ENCODE data around the gene SPNS2. TPM values are rescaled to one million over a fixed set of nuclear protein-coding genes. Genes with fewer than 3 reads are reported as not detected.

The SPNS2 gene
- total RNA-seq, 2 experiments from 2014 or later, result 6.7 to 6.9 TPM

- Mint-ChIP-seq H3K36me3 (peaks cover 10% of the 10 kb centered on the region), H3K9me3 (no peaks in the 10 kb centered on the region), H3K27ac (peak overlapping the region; percentile 90), H3K4me1 (peaks cover 38% of the 10 kb centered on the region), H3K27me3 (no peaks in the 10 kb centered on the region), H3K4me3 (peak overlapping the region; percentile 86)
- ATAC-seq (ENCODE audit: low read depth) (peak; percentile 91), DNase-seq (peak; percentile 69)
- POLR2A ChIA-PET, result interaction anchor here (0.6 to 2.9 kb wide), 9 partner anchors 10 to 69 kb away, joined by 3 to 19 read pairs (median 7); partner anchors contain the start of genes MYBBP1A, SPNS2 and SPNS3
Observed at GRCh38 chr17:4485676-4486646, 12.7 kb upstream of the SPNS2 start.

- no peak for DNase-seq
- Mint-ChIP-seq H3K27ac (peak overlapping the region; percentile 61), H3K27me3 (no peaks in the 10 kb centered on the region), H3K4me1 (peaks cover 25% of the 10 kb centered on the region), H3K4me3 (no peak overlapping the region), H3K9me3 (no peaks in the 10 kb centered on the region), H3K36me3 (peaks cover 10% of the 10 kb centered on the region)
- POLR2A ChIA-PET, result interaction anchor here (2.7 kb wide), 1 partner anchor 12 kb away, joined by 8 read pairs; the partner anchor contains the start of gene SPNS2
- no peak for ATAC-seq (ENCODE audit: low read depth)
Observed at GRCh38 chr17:4487296-4487695, 11.4 kb upstream of the SPNS2 start.

DNA sequence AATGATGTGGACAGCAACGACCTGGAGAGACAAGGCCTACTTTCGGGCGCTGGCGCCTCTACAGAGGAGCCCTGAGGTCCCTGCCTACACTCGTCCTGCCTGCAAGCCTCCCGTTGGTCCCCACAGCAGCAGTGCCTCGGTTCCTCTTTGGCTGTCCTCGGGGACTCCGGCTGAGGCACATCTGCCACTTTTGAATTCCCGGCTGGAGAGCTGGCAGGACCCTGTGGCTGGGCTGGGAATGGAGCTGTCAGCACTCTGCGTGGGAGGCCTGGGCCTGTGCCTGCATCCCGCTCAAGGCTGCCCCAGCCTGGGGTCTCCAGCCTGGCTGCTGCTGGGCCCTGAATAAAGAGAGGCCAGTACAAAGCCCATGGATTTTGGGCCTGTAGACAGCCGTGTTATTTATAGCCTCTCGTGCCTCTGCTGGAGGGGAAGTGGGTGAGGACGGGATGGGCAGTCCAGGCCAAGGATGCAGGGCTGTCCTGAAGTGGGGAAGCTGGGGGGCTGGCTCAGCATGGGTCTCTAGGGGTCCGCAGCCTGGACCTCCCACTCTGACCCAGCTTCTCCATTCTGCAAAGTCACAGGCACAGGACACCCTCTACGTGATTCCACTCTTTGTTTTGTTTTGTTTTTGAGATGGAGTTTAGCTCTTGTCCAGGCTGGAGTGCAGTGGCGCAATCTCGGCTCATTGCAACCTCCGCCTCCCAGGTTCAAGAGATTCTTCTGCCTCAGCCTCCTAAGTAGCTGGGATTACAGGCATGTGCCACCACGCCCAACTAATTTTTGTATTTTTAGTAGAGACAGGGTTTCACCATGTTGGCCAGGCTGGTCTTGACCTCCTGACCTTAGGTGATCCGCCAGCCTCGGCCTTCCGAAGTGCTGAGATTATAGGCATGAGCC is 10.6 kb upstream of the SPNS2 start:
- no peak overlapping the region for H3K27ac Mint-ChIP-seq

GRCh38 chr17:4488989-4489595 is 9.6 kb upstream of the SPNS2 start:
- Mint-ChIP-seq H3K4me1 (peaks cover 20% of the 10 kb centered on the region), H3K9me3 (no peaks in the 10 kb centered on the region), H3K4me3 (no peak overlapping the region), H3K27me3 (no peaks in the 10 kb centered on the region), H3K27ac (no peak overlapping the region), H3K36me3 (peaks cover 9% of the 10 kb centered on the region)
- no peak for DNase-seq
- POLR2A ChIA-PET, result interaction anchor here (2.7 kb wide), 1 partner anchor 10 kb away, joined by 8 read pairs; the partner anchor contains the start of gene SPNS2
- no peak for ATAC-seq (ENCODE audit: low read depth)

More for the DNA sequence above, 10.6 kb upstream of the SPNS2 start:
- Mint-ChIP-seq H3K27me3 (no peaks in the 10 kb centered on the region), H3K4me1 (peaks cover 24% of the 10 kb centered on the region), H3K4me3 (no peak overlapping the region), H3K9me3 (no peaks in the 10 kb centered on the region), H3K36me3 (peaks cover 13% of the 10 kb centered on the region)
- no peak for DNase-seq
- POLR2A ChIA-PET, result interaction anchor here (1.0 to 2.7 kb wide), 2 partner anchors 11 to 54 kb away, joined by 3 to 8 read pairs; partner anchors contain the start of genes SPNS2 and SPNS3
- no peak for ATAC-seq (ENCODE audit: low read depth)

GRCh38 chr17:4490109-4490591 is 8.5 kb upstream of the SPNS2 start:
- H3K4me1 Mint-ChIP-seq, result peaks cover 20% of the 10 kb centered on the region
- no peak overlapping the region for H3K4me3 Mint-ChIP-seq
- ATAC-seq (ENCODE audit: low read depth) (no peak), DNase-seq (no peak)
- H3K27ac Mint-ChIP-seq, result no peak overlapping the region
- peaks cover 1% of the 10 kb centered on the region for H3K27me3 Mint-ChIP-seq
- POLR2A ChIA-PET, result interaction anchor here (2.7 kb wide), 1 partner anchor 9 kb away, joined by 8 read pairs; the partner anchor contains the start of gene SPNS2
- no peaks in the 10 kb centered on the region for H3K9me3 Mint-ChIP-seq
- peaks cover 4% of the 10 kb centered on the region for H3K36me3 Mint-ChIP-seq

GRCh38 chr17:4490637-4491061 is 8.0 kb upstream of the SPNS2 start:
- POLR2A ChIA-PET, result interaction anchor here (1.2 kb wide), 1 partner anchor 9 kb away, joined by 3 read pairs; no protein-coding TSS in a partner anchor

GRCh38 chr17:4492721-4493561 is 5.7 kb upstream of the SPNS2 start:
- H3K4me3 Mint-ChIP-seq, result no peak overlapping the region
- DNase-seq (no peak), ATAC-seq (ENCODE audit: low read depth) (peak; percentile 15)
- peaks cover 5% of the 10 kb centered on the region for H3K27me3 Mint-ChIP-seq
- peaks cover 3% of the 10 kb centered on the region for H3K36me3 Mint-ChIP-seq
- POLR2A ChIA-PET, result interaction anchor here (0.7 kb wide), 1 partner anchor 62 kb away, joined by 3 read pairs; the partner anchor contains the start of gene MYBBP1A
- H3K27ac Mint-ChIP-seq, result peak overlapping the region; percentile 18
- no peaks in the 10 kb centered on the region for H3K9me3 Mint-ChIP-seq
- peaks cover 14% of the 10 kb centered on the region for H3K4me1 Mint-ChIP-seq

More at GRCh38 chr17:4490637-4491061, 8.0 kb upstream of the SPNS2 start:
- no peak for DNase-seq
- Mint-ChIP-seq H3K4me3 (no peak overlapping the region), H3K27ac (no peak overlapping the region), H3K27me3 (peaks cover 1% of the 10 kb centered on the region), H3K4me1 (peaks cover 20% of the 10 kb centered on the region), H3K36me3 (peaks cover 4% of the 10 kb centered on the region), H3K9me3 (no peaks in the 10 kb centered on the region)
- no peak for ATAC-seq (ENCODE audit: low read depth)

GRCh38 chr17:4497101-4497824 is 1.4 kb upstream of the SPNS2 start:
- peaks cover 32% of the 10 kb centered on the region for H3K27me3 Mint-ChIP-seq
- H3K36me3 Mint-ChIP-seq, result peaks cover 4% of the 10 kb centered on the region
- POLR2A ChIA-PET, result interaction anchor here (0.7 to 0.9 kb wide), 2 partner anchors 11 to 16 kb away, joined by 3 read pairs; no protein-coding TSS in a partner anchor
- H3K9me3 Mint-ChIP-seq, result no peaks in the 10 kb centered on the region
- no peak overlapping the region for H3K4me3 Mint-ChIP-seq
- peaks cover 35% of the 10 kb centered on the region for H3K4me1 Mint-ChIP-seq
- H3K27ac Mint-ChIP-seq, result no peak overlapping the region
- ATAC-seq (ENCODE audit: low read depth), result no peak
- DNase-seq, result no peak

DNA sequence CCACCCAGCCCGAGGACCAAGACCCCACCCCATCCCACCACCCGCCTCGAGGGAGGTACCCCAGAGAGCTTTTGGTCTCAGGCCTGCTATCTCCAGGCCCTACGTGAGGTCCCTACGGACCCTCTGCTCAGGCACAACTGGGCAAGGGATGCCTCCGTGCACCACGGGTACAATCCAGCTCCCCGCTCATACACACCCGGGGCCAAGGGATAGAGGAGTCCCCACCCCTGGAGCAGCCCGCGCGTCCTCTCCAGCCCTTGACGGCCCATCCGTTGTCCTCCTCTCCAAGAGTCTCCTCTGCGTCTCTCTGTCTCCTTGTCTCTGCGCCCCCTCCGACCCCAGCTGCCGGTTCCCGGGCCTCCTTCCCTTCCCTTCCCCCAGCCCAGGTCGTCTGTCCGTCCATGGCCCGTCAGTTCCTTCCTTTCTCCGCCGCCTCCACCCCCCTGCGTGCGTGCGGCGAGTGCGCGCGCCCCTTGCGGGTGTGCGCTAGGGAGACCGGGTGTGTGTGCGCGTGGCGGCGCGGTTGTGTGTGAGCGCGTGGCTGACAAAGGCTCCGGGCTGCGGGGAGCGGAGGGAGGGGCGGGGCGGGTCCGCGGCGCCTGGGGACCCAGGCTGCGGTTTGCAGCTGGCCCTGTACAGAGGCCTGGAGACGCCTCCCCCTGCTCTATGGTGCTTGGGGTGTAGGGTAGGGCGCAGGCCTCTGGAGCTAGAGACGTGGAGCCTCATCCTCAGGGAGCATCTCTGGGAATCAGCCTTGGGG is 930 bp downstream of the SPNS2 start:
- Mint-ChIP-seq H3K36me3 (peaks cover 2% of the 10 kb centered on the region), H3K4me3 (peak overlapping the region; percentile 81), H3K27me3 (peaks cover 36% of the 10 kb centered on the region), H3K9me3 (no peaks in the 10 kb centered on the region), H3K4me1 (peaks cover 35% of the 10 kb centered on the region), H3K27ac (peak overlapping the region; percentile 43)
- POLR2A ChIA-PET, result interaction anchor here (0.8 to 3.7 kb wide), 13 partner anchors 8 to 356 kb away, joined by 3 to 21 read pairs (median 5); partner anchors contain the start of genes CYB5D2, MYBBP1A, SPNS3 and ZZEF1
- peak; percentile 72 for DNase-seq
- peak; percentile 25 for ATAC-seq (ENCODE audit: low read depth)

DNA sequence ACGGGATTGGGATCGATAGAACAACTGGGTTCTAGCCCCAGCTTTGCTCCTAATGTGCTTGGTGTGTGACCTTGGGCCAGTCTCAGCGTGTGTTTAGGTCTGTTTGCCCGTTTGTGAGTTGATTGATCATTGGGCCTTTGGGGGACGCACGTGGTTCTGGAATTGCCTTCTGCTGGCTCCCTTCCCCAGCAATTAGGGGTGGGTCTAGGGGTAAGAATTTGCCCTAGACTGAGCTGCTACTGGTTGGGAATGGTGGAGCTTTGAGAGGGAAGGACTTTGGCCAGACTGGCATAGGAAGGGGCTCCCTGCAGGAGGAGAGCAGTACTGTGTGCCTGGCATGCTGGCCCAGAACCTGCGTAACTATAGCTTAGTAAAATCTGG is 1.5 kb downstream of the SPNS2 start:
- H3K36me3 Mint-ChIP-seq, result peaks cover 2% of the 10 kb centered on the region

More for the DNA sequence above, 1.5 kb downstream of the SPNS2 start:
- Mint-ChIP-seq H3K9me3 (no peaks in the 10 kb centered on the region), H3K4me3 (peak overlapping the region; percentile 81), H3K27me3 (peaks cover 36% of the 10 kb centered on the region), H3K27ac (peak overlapping the region; percentile 56), H3K4me1 (peaks cover 39% of the 10 kb centered on the region)
- POLR2A ChIA-PET, result interaction anchor here (0.8 to 3.7 kb wide), 8 partner anchors 9 to 357 kb away, joined by 3 to 21 read pairs (median 6); partner anchors contain the start of genes CYB5D2, SPNS3 and ZZEF1
- DNase-seq, result no peak
- ATAC-seq (ENCODE audit: low read depth), result no peak
